ENCODE results near the gene GALNT3. TPM values are rescaled to one million over a fixed set of nuclear protein-coding genes. Genes with fewer than 3 reads are reported as not detected.

The GALNT3 gene
- total RNA-seq, 1 experiment from 2014 or later = 0.10 TPM

GRCh38 chr2:165814473-165814872 lies 20.4 kb upstream of the GALNT3 start:
- no peaks in the 10 kb centered on the region for H3K36me3 ChIP-seq (ENCODE audit: control insufficient read depth, insufficient read depth, low read length)

GRCh38 chr2:165811592-165812370 lies 17.7 kb upstream of the GALNT3 start:
- Histone ChIP-seq H3K27ac (ENCODE audit: low read length) (no peak overlapping the region), H3K4me1 (ENCODE audit: control insufficient read depth, insufficient read depth, low read length) (no peaks in the 10 kb centered on the region), H3K4me3 (ENCODE audit: low read depth in 2 of 2, low read length in 2 of 2) (no peak overlapping the region), H3K27me3 (ENCODE audit: control insufficient read depth, insufficient read depth, low read length) (no peaks in the 10 kb centered on the region), H3K9me3 (ENCODE audit: control insufficient read depth, insufficient read depth, low read depth, low read length) (no peaks in the 10 kb centered on the region), H3K36me3 (ENCODE audit: control insufficient read depth, insufficient read depth, low read length) (no peaks in the 10 kb centered on the region)
- TF ChIP-seq TCF7L2 (IDR thresholded peaks at IDR 0.05; ENCODE audit: low read depth, low read length) = no peak
- TF ChIP-seq CTCF (IDR thresholded peaks at IDR 0.05) = no peak
- TF ChIP-seq POLR2AphosphoS5 (IDR thresholded peaks at IDR 0.05; ENCODE audit: low read depth, low read length) = no peak
- TF ChIP-seq REST (IDR thresholded peaks at IDR 0.05; ENCODE audit: insufficient read depth in 1 of 2, low read depth in 2 of 2, low read length in 1 of 2) = no peak
- TF ChIP-seq SIN3A (IDR thresholded peaks at IDR 0.05; ENCODE audit: borderline replicate concordance, insufficient read depth, low read depth, low read length) = no peak
- no peak for DNase-seq (ENCODE audit: low read depth, low spot score)
- ChIA-PET CTCF (no interaction called here), POLR2A (no interaction called here)
- no peak for ATAC-seq
- in situ Hi-C loops (cut with HindIII; ENCODE audit: low pct_unique_long_range_greater_than_20kb, low sequenced_read_pairs) = no loop called here
- no TSS peak for BruUV-seq (replicated peaks)
- intact Hi-C loops (cut with micrococcal nuclease; ENCODE audit: unreplicated experiment) = no loop called here

More at GRCh38 chr2:165814473-165814872, 20.4 kb upstream of the GALNT3 start:
- no peak for TF ChIP-seq TCF7L2 (IDR thresholded peaks at IDR 0.05; ENCODE audit: low read depth, low read length)
- TF ChIP-seq SIN3A (IDR thresholded peaks at IDR 0.05; ENCODE audit: borderline replicate concordance, insufficient read depth, low read depth, low read length) = no peak
- no peak for TF ChIP-seq REST (IDR thresholded peaks at IDR 0.05; ENCODE audit: insufficient read depth in 1 of 2, low read depth in 2 of 2, low read length in 1 of 2)
- no peak for TF ChIP-seq POLR2AphosphoS5 (IDR thresholded peaks at IDR 0.05; ENCODE audit: low read depth, low read length)
- TF ChIP-seq CTCF (IDR thresholded peaks at IDR 0.05) = no peak
- Histone ChIP-seq H3K27ac (ENCODE audit: low read length) (no peak overlapping the region), H3K9me3 (ENCODE audit: control insufficient read depth, insufficient read depth, low read depth, low read length) (no peaks in the 10 kb centered on the region), H3K27me3 (ENCODE audit: control insufficient read depth, insufficient read depth, low read length) (no peaks in the 10 kb centered on the region), H3K4me3 (ENCODE audit: low read depth in 2 of 2, low read length in 2 of 2) (no peak overlapping the region), H3K4me1 (ENCODE audit: control insufficient read depth, insufficient read depth, low read length) (no peaks in the 10 kb centered on the region)
- POLR2A ChIA-PET = no interaction called here
- no peak for ATAC-seq
- CTCF ChIA-PET = no interaction called here
- no TSS peak for BruUV-seq (replicated peaks)
- DNase-seq (ENCODE audit: low read depth, low spot score) = no peak
- intact Hi-C loops (cut with micrococcal nuclease; ENCODE audit: unreplicated experiment) (no loop called here), in situ Hi-C loops (cut with HindIII; ENCODE audit: low pct_unique_long_range_greater_than_20kb, low sequenced_read_pairs) (no loop called here)

Measured in Panc1 (cell line).